PC-9 (cell line): ENCODE results near the gene BCKDHA. TPM values are rescaled to one million over a fixed set of nuclear protein-coding genes. Genes with fewer than 3 reads are reported as not detected.

Experiments used
- BruUV-seq: library from RNA; stranded (reverse); fragments of 400-500 nt; replicated peaks from 2 replicates; lab custom pipeline; 2021; lab: Mats Ljungman, UMichigan
- CTCF ChIA-PET: fragments of 300-600 bp; sonication (Branson Sonifier 250); formaldehyde crosslinking; loops from one replicate; lab custom pipeline; 2022; ENCODE audit warnings: antibody characterized with exemption; lab: Charles Lee
- POLR2A ChIA-PET: fragments of 300-600 bp; sonication (Branson Sonifier 250); formaldehyde crosslinking; loops from one replicate; lab custom pipeline; 2022; ENCODE audit warnings: antibody characterized with exemption; ENCODE audit not compliant: unreplicated experiment; lab: Charles Lee
- DNase-seq, 2 experiments: peaks; one replicate each; pipeline versions ENCODE4 v3.0.0 to v3.0.0-alpha.2; 2015 to 2022; ENCODE audit warnings: mixed read lengths in 1 of 2
- H2AFZ ChIP-seq: fragments of 200-600 bp; sonication (generic); 2 replicates; pipeline ENCODE4 v1.8.1; 2017; ENCODE audit warnings: antibody characterized with exemption
- H3F3A ChIP-seq: fragments of 200-600 bp; sonication (generic); 2 replicates; pipeline ENCODE4 v1.8.1; 2017; ENCODE audit warnings: antibody characterized with exemption, mild to moderate bottlenecking, low read depth; ENCODE audit not compliant: insufficient read depth
- H3K27ac ChIP-seq: fragments of 200-600 bp; sonication (generic); 2 replicates; pipeline ENCODE4 v1.6.1; 2016; ENCODE audit warnings: mixed run types
- H3K27me3 ChIP-seq: fragments of 200-600 bp; sonication (generic); 2 replicates; pipeline ENCODE4 v1.6.1; 2016; ENCODE audit warnings: low read depth, mixed run types; ENCODE audit not compliant: insufficient read depth
- H3K36me3 ChIP-seq: fragments of 200-600 bp; sonication (generic); 2 replicates; pipeline ENCODE4 v1.6.1; 2016; ENCODE audit warnings: low read depth, mixed run types
- H3K4me1 ChIP-seq: fragments of 200-600 bp; sonication (generic); replicated peaks from 2 replicates; pipeline ENCODE4 v1.6.1; 2016; ENCODE audit warnings: mixed run types; ENCODE audit not compliant: insufficient read depth
- H3K4me2 ChIP-seq: fragments of 200-600 bp; sonication (generic); 2 replicates; pipeline ENCODE4 v1.6.1; 2017; ENCODE audit warnings: mixed run types
- H3K4me3 ChIP-seq: fragments of 200-600 bp; sonication (generic); 2 replicates; pipeline ENCODE4 v1.6.1; 2016; ENCODE audit warnings: mixed run types
- H3K79me2 ChIP-seq: fragments of 200-600 bp; sonication (generic); 2 replicates; pipeline ENCODE4 v1.6.1; 2017; ENCODE audit warnings: low read depth, mixed run types
- H3K9me2 ChIP-seq: fragments of 200-600 bp; sonication (generic); 2 replicates; pipeline ENCODE4 v1.8.1; 2017; ENCODE audit warnings: mild to moderate bottlenecking; ENCODE audit not compliant: insufficient read depth
- H3K9me3 ChIP-seq: fragments of 200-600 bp; sonication (generic); 2 replicates; pipeline ENCODE4 v1.8.1; 2016; ENCODE audit warnings: low read depth; ENCODE audit not compliant: insufficient read depth
- H4K20me1 ChIP-seq: fragments of 200-600 bp; sonication (generic); 2 replicates; pipeline ENCODE4 v1.8.1; 2017; ENCODE audit not compliant: insufficient read depth
- CTCF ChIP-seq: fragments of 200-600 bp; sonication (generic); conservative IDR thresholded peaks from 2 replicates; pipeline ENCODE4 v1.6.1; 2017; ENCODE audit warnings: mixed run types, antibody characterized with exemption, mild to moderate bottlenecking, moderate library complexity
- EZH2 ChIP-seq: fragments of 200-600 bp; sonication (generic); IDR thresholded peaks from 2 replicates; pipeline ENCODE4 v1.8.0; 2017; ENCODE audit warnings: antibody characterized with exemption, low read depth
- intact Hi-C: fragments of 100-400 bp; cut with micrococcal nuclease; formaldehyde crosslinking; loops from one replicate; pipeline ENCODE4 v1.10.0; 2022; ENCODE audit not compliant: unreplicated experiment
- total RNA-seq: library from RNA; stranded (reverse); gene quantifications from 2 replicates; pipeline ENCODE4 v1.2.3, GENCODE V29; 2021

BCKDHA gene
- total RNA-seq, 1 experiment from 2014 or later: 26.3 TPM

DNA sequence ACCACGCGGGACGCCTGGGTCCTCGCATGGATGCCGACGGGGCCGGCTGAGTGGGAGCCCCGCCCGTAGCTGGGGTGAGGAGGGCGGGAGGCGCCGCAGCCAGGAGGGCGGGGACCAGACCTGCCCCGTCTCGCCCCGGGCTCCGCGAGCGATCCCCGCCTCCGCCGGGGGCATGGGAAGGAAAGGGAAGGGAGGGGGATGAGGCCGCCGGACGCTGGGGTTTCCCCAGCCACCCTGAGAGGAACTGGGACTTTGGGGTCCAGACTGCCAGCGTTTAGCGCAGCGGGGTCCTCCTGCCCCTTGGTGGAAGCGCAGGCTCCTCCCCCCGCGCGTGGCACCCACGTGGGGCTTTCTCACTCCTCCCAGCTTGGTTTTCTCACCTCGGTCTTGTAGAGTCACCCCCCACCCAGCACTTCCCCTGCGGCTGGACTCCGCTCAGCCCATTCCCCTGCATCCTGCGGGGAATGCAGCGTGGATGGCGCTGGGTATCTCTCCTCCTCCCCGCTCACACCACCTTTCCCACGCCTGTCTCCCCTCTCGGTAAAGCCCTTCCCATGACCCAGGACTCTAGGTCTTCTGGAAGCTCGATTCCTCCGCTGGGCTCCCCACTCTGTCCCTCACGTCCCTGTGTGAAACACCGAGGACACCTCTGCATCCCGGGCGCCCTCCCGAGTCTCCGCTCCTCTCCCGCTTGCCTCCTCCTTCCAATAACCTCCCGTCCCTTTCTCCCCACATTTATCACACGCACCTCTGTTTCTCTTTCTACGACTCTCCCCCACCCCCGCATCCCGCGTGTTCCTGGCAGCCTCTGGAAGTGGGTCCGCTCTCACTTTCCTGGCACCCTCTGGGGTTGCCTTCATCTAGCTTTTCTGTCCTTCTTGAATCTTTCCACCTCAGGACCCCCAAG, 46.0 kb upstream of the BCKDHA start:
- TF ChIP-seq EZH2: no peak
- H3K9me2 ChIP-seq: no peaks in the 10 kb centered on the region
- DNase-seq: peak in 1 of 2 experiments; percentile 73
- H2AFZ ChIP-seq: peak overlapping the region; percentile 70
- ChIA-PET CTCF (interaction anchor here (0.6 to 0.9 kb wide), 4 partner anchors 14 to 407 kb away, joined by 3 to 5 read pairs (median 4); no protein-coding TSS in a partner anchor), POLR2A (interaction anchor here (0.6 to 0.9 kb wide), 3 partner anchors 75 to 1065 kb away, joined by 4 to 13 read pairs (median 6); no protein-coding TSS in a partner anchor)
- intact Hi-C loops: loop anchor here (1.0 to 10.0 kb wide), 5 partner anchors 25 to 689 kb away; partner anchors contain the start of genes BCKDHA, CCDC97, DMAC2 and EXOSC5
- peak overlapping the region; percentile 80 for H3K4me3 ChIP-seq
- no TSS peak for BruUV-seq
- H3K4me2 ChIP-seq: peak overlapping the region; percentile 98
- H3K9me3 ChIP-seq: no peaks in the 10 kb centered on the region
- no peaks in the 10 kb centered on the region for H3K36me3 ChIP-seq
- no peaks in the 10 kb centered on the region for H3K27me3 ChIP-seq
- H4K20me1 ChIP-seq: no peaks in the 10 kb centered on the region
- H3K4me1 ChIP-seq: peaks cover 15% of the 10 kb centered on the region
- peaks cover 15% of the 10 kb centered on the region; the same call in 1 of the 2 replicates for H3F3A ChIP-seq
- H3K27ac ChIP-seq: no peak overlapping the region
- H3K79me2 ChIP-seq: no peaks in the 10 kb centered on the region; the same call in 1 of the 2 replicates

- no peaks in the 10 kb centered on the region for H3K27me3 ChIP-seq
Observed at GRCh38 chr19:41352279-41352608, 45.4 kb upstream of the BCKDHA start.

More at GRCh38 chr19:41352279-41352608, 45.4 kb upstream of the BCKDHA start:
- TF ChIP-seq EZH2 (no peak), CTCF (no peak)
- Histone ChIP-seq H3K4me3 (peak overlapping the region; percentile 80), H3K4me1 (peaks cover 15% of the 10 kb centered on the region), H2AFZ (peak overlapping the region; percentile 74), H3K9me3 (no peaks in the 10 kb centered on the region), H3K36me3 (no peaks in the 10 kb centered on the region), H3K4me2 (peak overlapping the region; percentile 98), H4K20me1 (no peaks in the 10 kb centered on the region), H3K9me2 (no peaks in the 10 kb centered on the region), H3K79me2 (no peaks in the 10 kb centered on the region; the same call in 1 of the 2 replicates), H3K27ac (no peak overlapping the region), H3F3A (peaks cover 15% of the 10 kb centered on the region; the same call in 1 of the 2 replicates)
- no TSS peak for BruUV-seq
- DNase-seq: no peak
- CTCF ChIA-PET: interaction anchor here (0.5 to 1.6 kb wide), 7 partner anchors 9 to 407 kb away, joined by 3 to 10 read pairs (median 4); partner anchors contain the start of genes B9D2 and HNRNPUL1
- intact Hi-C loops: loop anchor here (1.0 to 10.0 kb wide), 5 partner anchors 25 to 690 kb away; partner anchors contain the start of genes BCKDHA, CCDC97, DMAC2 and EXOSC5
- POLR2A ChIA-PET: interaction anchor here (0.6 to 0.9 kb wide), 2 partner anchors 89 to 1066 kb away, joined by 6 to 13 read pairs; no protein-coding TSS in a partner anchor
